Heart left ventricle (tissue), 16 donors: Measurements from ENCODE around the gene C20orf204. TPM values are rescaled to one million over a fixed set of nuclear protein-coding genes. Genes with fewer than 3 reads are reported as not detected.

ENCODE experiments used
- ATAC-seq, 4 donors: fragments of 200-7000 bp; cut with Tn5 transposase; one replicate each; pipeline ENCODE4 v1.9.1; 2020 to 2022; ENCODE audit warnings: moderate library complexity in 4 of 4, mild to moderate bottlenecking in 3 of 4, moderate number of reproducible peaks in 1 of 4
- DNase-seq, 5 donors: peaks; one replicate each; pipeline ENCODE4 v3.0.0-alpha.2; 2020
- H3K27ac ChIP-seq, 12 donors: fragments of 200-600 bp; sonication (generic) in 4 of 12; one replicate each; pipeline versions ENCODE4 v1.5.0 to v1.8.0; 2016 to 2022; ENCODE audit warnings: mild to moderate bottlenecking in 2 of 12
- H3K27me3 ChIP-seq, 9 donors: fragments of 200-600 bp; sonication (generic) in 2 of 9; one replicate each; pipeline versions ENCODE4 v1.5.1 to v1.8.0; 2016 to 2022; ENCODE audit warnings: mild to moderate bottlenecking in 3 of 9
- H3K36me3 ChIP-seq, 9 donors: fragments of 200-600 bp; sonication (generic) in 2 of 9; one replicate each; pipeline versions ENCODE4 v1.5.0 to v1.8.0; 2018 to 2022; ENCODE audit warnings: mild to moderate bottlenecking in 2 of 9
- H3K4me1 ChIP-seq, 12 donors: fragments of 200-600 bp; sonication (generic) in 4 of 12; one replicate each; pipeline versions ENCODE4 v1.5.0 to v1.8.0; 2016 to 2022; ENCODE audit warnings: mild to moderate bottlenecking in 3 of 12
- H3K4me3 ChIP-seq, 12 donors: fragments of 200-600 bp; sonication (generic) in 4 of 12; one replicate each; pipeline versions ENCODE4 v1.5.0 to v1.8.0; 2017 to 2022; ENCODE audit warnings: mild to moderate bottlenecking in 9 of 12, moderate library complexity in 4 of 12
- H3K9me3 ChIP-seq, 12 donors: fragments of 200-600 bp; sonication (generic) in 4 of 12; one replicate each; pipeline versions ENCODE4 v1.5.0 to v1.8.0; 2016 to 2022; ENCODE audit warnings: mild to moderate bottlenecking in 1 of 12
- CTCF ChIP-seq, 12 donors: fragments of 200-600 bp; sonication (generic) in 4 of 12; IDR thresholded peaks; one replicate each; pipeline versions ENCODE4 v1.5.0 to v1.8.0; 2018 to 2022; ENCODE audit warnings: antibody characterized with exemption in 12 of 12, mild to moderate bottlenecking in 5 of 12
- POLR2A ChIP-seq, 2 donors: fragments of 450-650 bp; IDR thresholded peaks; one replicate each; pipeline ENCODE4 v1.6.1; 2017; ENCODE audit warnings: antibody characterized with exemption in 2 of 2, mild to moderate bottlenecking in 2 of 2, moderate library complexity in 2 of 2
- WGBS, 4 donors: extraction: QIAGEN DNeasy Blood & Tissue Kit in 2 of 4; methylation state at CpG; one replicate each; pipeline versions ENCODE4 v1.1.5 to v1.1.7; 2013 to 2018; 5-methylcytosine and 5-hydroxymethylcytosine counted together
- intact Hi-C, 10 donors: fragments of 100-400 bp; cut with DNase I; formaldehyde crosslinking; loops; one replicate each; pipeline versions ENCODE4 v1.11.1 to v1.14.2; 2022
- polyA plus RNA-seq, 2 donors: library from polyadenylated mRNA; stranded (reverse); fragments of 200-250 nt; gene quantifications; one replicate each; pipeline ENCODE4 v1.2.3, GENCODE V29; 2013
- total RNA-seq, 9 donors: library from RNA; depleted of rRNA in 2 of 9; stranded (reverse); fragments of >200 nt in 2 of 9; fragmentation: NEBNext Ultra II Directional in 3 of 9; extraction: Animal tissue kit (Norgen Biotek cat#: 25700) in 3 of 9; gene quantifications; one replicate each; pipeline versions ENCODE4 v1.1.0 to v1.2.4, GENCODE V29; 2016 to 2023
- donor health status: ischemic (EF 13 %, LVEDD 7.1; RV severe dilation, severe dysfunction).
- donor health status: healthy with polysubstance abuse.
- donor health status: DM: no; HTN: yes; CAD: no.
- donor health status: DM: no; HTN: no; CAD: no.
- donor health status: ischemic (EF 25% LVEDD 6.9; RV normal size, moderate dysfunction).
- donor health status: ischemic (EF 25% LVEDD 5.7; RV mildly dilated, moderate dysfunction).
- donor health status: healthy.
- donor health status: DM: yes; HTN: yes; CAD: no.
- donor health status: ischemic (EF 35%, LVEDD 5.7; RV mildly dilated, moderate dysfunction).
- donor health status: nonischemic (EF 11% LVEDD 7.7; RV severe dilation, severe dysfunction).
- donor health status: DM: yes; HTN: yes; CAD: no.
- donor health status: PGD.
- donor health status: ischemic (EF 29% LVEDD 5.4; RV normal size, mild dysfunction).
- donor health status: nonischemic (EF 23%, LVEDD 6.1; RV moderate dilation, normal function).

C20orf204 gene
- total and polyA plus RNA-seq, 11 donors = 0.16 to 1.2 (median 0.42) TPM

DNA sequence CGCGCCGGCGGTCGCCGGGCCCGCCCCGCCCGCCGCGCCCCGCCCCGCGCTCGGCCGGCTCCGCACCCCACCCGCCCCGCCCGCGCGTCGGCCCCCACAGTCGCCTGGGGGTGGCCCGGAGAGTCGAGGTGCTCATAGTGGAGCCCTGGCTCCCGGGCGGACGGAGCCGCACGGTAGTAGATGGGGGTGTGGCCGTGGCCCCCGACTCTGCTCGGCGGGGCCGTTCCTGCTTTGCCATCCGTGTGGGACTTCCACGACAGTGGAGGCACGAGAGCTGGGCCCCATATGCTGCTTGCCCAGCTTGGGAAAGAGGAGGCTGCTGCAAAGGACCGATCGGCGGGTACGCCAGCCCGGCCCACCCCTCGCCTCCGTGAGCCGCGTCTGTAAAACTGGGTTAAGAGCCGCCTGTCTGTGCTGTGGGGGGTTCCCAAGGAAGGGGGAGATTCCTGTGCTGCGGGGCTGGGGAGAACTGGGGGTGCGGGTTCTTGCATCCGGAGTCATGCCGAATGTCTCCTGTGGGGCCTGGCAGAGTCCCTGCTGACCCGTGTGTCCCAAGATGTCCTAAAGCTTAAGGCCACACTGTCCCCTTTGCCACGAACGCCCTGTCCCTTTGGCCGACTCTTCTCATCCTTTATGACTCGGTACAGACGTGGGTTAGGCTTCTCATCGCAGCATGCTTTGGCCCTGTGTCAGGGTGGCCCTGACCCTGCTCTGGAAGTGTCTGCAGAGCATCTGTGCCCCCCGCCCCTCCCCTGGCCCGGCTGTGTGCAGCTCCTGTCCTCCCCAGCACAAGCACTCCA lies 44.2 kb downstream of the C20orf204 start, which contains the start of gene OPRL1:
TSS of gene OPRL1 (plus strand) at position 70 of the 800 bp plus-strand sequence. CDS start 12,639 bp downstream, outside the sequence.
- intact Hi-C loops = loop anchor here in 4 of 10 donors (2.0 to 5.0 kb wide), 3 partner anchors 41 to 177 kb away; partner anchors contain the start of gene PCMTD2 (in 1 of the 4)
- WGBS, 4 donors = 4 to 22% (median 8%) methylated on average over 8 to 62 of the region's 62 CpGs
- TF ChIP-seq CTCF (IDR thresholded peaks at IDR 0.05) (no peak), POLR2A (IDR thresholded peaks at IDR 0.05) (no peak)
- Histone ChIP-seq H3K4me1 (peaks cover 2 to 63% (median 29%) of the 10 kb centered on the region in 12 donors), H3K27me3 (peaks cover 3 to 18% (median 14%) of the 10 kb centered on the region in 9 donors), H3K36me3 (peaks cover 0 to 12% (median 0%) of the 10 kb centered on the region in 9 donors), H3K9me3 (no peaks in the 10 kb centered on the region), H3K27ac (peak within 1 kb of the TSS; percentile 65 to 95 (median 86)), H3K4me3 (peak within 1 kb of the TSS; percentile 37 to 93 (median 82))
- ATAC-seq (peak in 3 of 4 donors; percentile 9 to 15 (median 13)), DNase-seq (no peak)

GRCh38 chr20:64080813-64081623 lies 45.0 kb downstream of the C20orf204 start:
- H3K9me3 ChIP-seq = no peaks in the 10 kb centered on the region
- WGBS, 4 donors = 80 to 87% (median 84%) methylated on average over 17 of the region's 17 CpGs
- H3K27ac ChIP-seq = peak overlapping the region in 6 of 12 donors; percentile 74 to 91 (median 80)
- peaks cover 0 to 5% (median 0%) of the 10 kb centered on the region in 9 donors for H3K36me3 ChIP-seq
- DNase-seq (no peak), ATAC-seq (no peak)
- H3K4me1 ChIP-seq = peaks cover 2 to 63% (median 29%) of the 10 kb centered on the region in 12 donors
- TF ChIP-seq CTCF (IDR thresholded peaks at IDR 0.05) = no peak
- no peak for TF ChIP-seq POLR2A (IDR thresholded peaks at IDR 0.05)
- intact Hi-C loops = loop anchor here in 4 of 10 donors (2.0 to 5.0 kb wide), 3 partner anchors 40 to 176 kb away; partner anchors contain the start of gene PCMTD2 (in 1 of the 4)
- peak overlapping the region in 6 of 12 donors; percentile 49 to 93 (median 76) for H3K4me3 ChIP-seq
- peaks cover 3 to 24% (median 17%) of the 10 kb centered on the region in 9 donors for H3K27me3 ChIP-seq

- 89 to 96% (median 94%) methylated on average over 6 of the region's 6 CpGs for WGBS, 4 donors
- no peaks in the 10 kb centered on the region for H3K9me3 ChIP-seq
- H3K4me1 ChIP-seq = peaks cover 2 to 57% (median 29%) of the 10 kb centered on the region in 12 donors
- no peak for ATAC-seq
- no peak for DNase-seq
- no peak overlapping the region for H3K4me3 ChIP-seq
- intact Hi-C loops = loop anchor here in 4 of 10 donors (2.0 to 5.0 kb wide), 3 partner anchors 39 to 176 kb away; partner anchors contain the start of gene PCMTD2 (in 1 of the 4)
- peaks cover 3 to 24% (median 17%) of the 10 kb centered on the region in 9 donors for H3K27me3 ChIP-seq
- no peak overlapping the region for H3K27ac ChIP-seq
- no peak for TF ChIP-seq POLR2A (IDR thresholded peaks at IDR 0.05)
- TF ChIP-seq CTCF (IDR thresholded peaks at IDR 0.05) = no peak
- no peaks in the 10 kb centered on the region for H3K36me3 ChIP-seq
These were observed 45.6 kb downstream of the C20orf204 start for GRCh38 chr20:64081624-64081964.
